BJ (cell line): ENCODE results near the gene FLVCR1. TPM values are rescaled to one million over a fixed set of nuclear protein-coding genes. Genes with fewer than 3 reads are reported as not detected.
"Not testable (repeated sequence)": the region's sequence is repeated elsewhere in the genome, so short reads cannot be mapped to it uniquely, and the experiment has no call there.

Source experiments
- CTCF ChIA-PET: fragments of 350-600 bp; formaldehyde crosslinking; extraction: SDS; loops from one replicate; lab custom pipeline; 2021; ENCODE audit warnings: antibody characterized with exemption, inconsistent platforms; lab: Yijun Ruan, JAX
- POLR2A ChIA-PET: fragments of 300-600 bp; sonication (Branson Sonifier 250); formaldehyde crosslinking; extraction: SDS; loops from one replicate; lab custom pipeline; 2021; ENCODE audit warnings: antibody characterized with exemption; lab: Charles Lee
- DNase-seq: peaks from one replicate; pipeline ENCODE4 v3.0.0-alpha.2; 2011; ENCODE audit warnings: low read depth
- H3K27me3 ChIP-seq: 2 replicates; pipeline ENCODE4 v1.6.0; 2011; ENCODE audit warnings: low read length; ENCODE audit not compliant: control insufficient read depth, insufficient read depth
- H3K36me3 ChIP-seq: 2 replicates; pipeline ENCODE4 v1.5.1; 2011; ENCODE audit warnings: low read length; ENCODE audit not compliant: control insufficient read depth, insufficient read depth
- H3K4me3 ChIP-seq: 2 replicates; pipeline ENCODE4 v1.5.1; 2011; ENCODE audit warnings: low read depth, mild to moderate bottlenecking, control low read depth, low read length
- CTCF ChIP-seq: IDR thresholded peaks from 2 replicates; pipeline ENCODE4 v1.5.1; 2011; ENCODE audit warnings: low read depth, mild to moderate bottlenecking, control low read depth, inconsistent platforms, low read length, moderate library complexity; ENCODE audit not compliant: insufficient read depth
- polyA plus RNA-seq: library from polyadenylated mRNA; depleted of rRNA; stranded (reverse); fragments of >200 nt; gene quantifications from 2 replicates; pipeline ENCODE4 v1.2.3, GENCODE V29; 2011

FLVCR1 gene
- polyA plus RNA-seq, 1 experiment: 0.88 TPM

GRCh38 chr1:212860713-212861581 is 2.9 kb downstream of the FLVCR1 start:
- TF ChIP-seq CTCF: no peak
- Histone ChIP-seq H3K36me3 (peaks cover 1% of the 10 kb centered on the region; the same call in 1 of the 2 replicates), H3K27me3 (no peaks in the 10 kb centered on the region), H3K4me3 (no peak overlapping the region)
- CTCF ChIA-PET: interaction anchor here (0.8 kb wide), 1 partner anchor 19 kb away, joined by 3 read pairs; no protein-coding TSS in a partner anchor
- POLR2A ChIA-PET: no interaction called here
- DNase-seq: no peak

- TF ChIP-seq CTCF: no peak
- DNase-seq: no peak
- ChIA-PET CTCF (interaction anchor here (0.6 kb wide), 1 partner anchor 77 kb away, joined by 3 read pairs; no protein-coding TSS in a partner anchor), POLR2A (no interaction called here)
- Histone ChIP-seq H3K4me3 (no peak overlapping the region), H3K36me3 (peaks cover 1% of the 10 kb centered on the region; the same call in 1 of the 2 replicates), H3K27me3 (no peaks in the 10 kb centered on the region)
Observed at GRCh38 chr1:212862111-212862690, 4.1 kb downstream of the FLVCR1 start.

GRCh38 chr1:212863345-212863744 is 5.3 kb downstream of the FLVCR1 start:
- POLR2A ChIA-PET, CTCF ChIA-PET: not testable (repeated sequence)

GRCh38 chr1:212864201-212864600 is 6.1 kb downstream of the FLVCR1 start:
- H3K4me3 ChIP-seq: no peak overlapping the region
- peaks cover 1% of the 10 kb centered on the region; the same call in 1 of the 2 replicates for H3K36me3 ChIP-seq
- POLR2A ChIA-PET: no interaction called here
- CTCF ChIA-PET: no interaction called here
- DNase-seq: no peak
- no peak for TF ChIP-seq CTCF
- no peaks in the 10 kb centered on the region for H3K27me3 ChIP-seq

More at GRCh38 chr1:212863345-212863744, 5.3 kb downstream of the FLVCR1 start:
- H3K4me3 ChIP-seq, DNase-seq, H3K36me3 ChIP-seq, H3K27me3 ChIP-seq: not testable (repeated sequence)

- POLR2A ChIA-PET: no interaction called here
- Histone ChIP-seq H3K27me3 (no peaks in the 10 kb centered on the region), H3K36me3 (peaks cover 1% of the 10 kb centered on the region; the same call in 1 of the 2 replicates), H3K4me3 (no peak overlapping the region)
- DNase-seq: no peak
- CTCF ChIA-PET: no interaction called here
- TF ChIP-seq CTCF: no peak
Observed at GRCh38 chr1:212867192-212867591, 9.1 kb downstream of the FLVCR1 start.
